ENCODE data around the gene SSTR3. TPM values are rescaled to one million over a fixed set of nuclear protein-coding genes. Genes with fewer than 3 reads are reported as not detected.

Gene SSTR3
- total and polyA plus RNA-seq, 9 of the 15 experiments (the other 6 are each of a cell fraction or from before 2014, with no cell fraction given), result 0.03 TPM; not detected in 8

GRCh38 chr22:37240240-37240940 is 28.1 kb upstream of the SSTR3 start:
- Histone ChIP-seq H3K27me3 (ENCODE audit: control insufficient read depth in 2 of 2, insufficient read depth in 2 of 2, low read length in 2 of 2) (no peaks in the 10 kb centered on the region), H3K27ac (ENCODE audit: extremely low read depth, low read depth, low read length) (no peak overlapping the region; the same call in 2 of the 3 replicates), H3K79me2 (ENCODE audit: control insufficient read depth, insufficient read depth, low read length) (peaks cover 55% of the 10 kb centered on the region), H2AFZ (ENCODE audit: low read depth, low read length) (no peak overlapping the region), H3K36me3 (ENCODE audit: control insufficient read depth, insufficient read depth, low read length) (peaks cover 61% of the 10 kb centered on the region; the same call in 2 of the 3 replicates), H3K4me3 (no peak overlapping the region), H3K9ac (ENCODE audit: insufficient read depth in 1 of 2, low read depth in 2 of 2, low read length in 2 of 2) (no peak overlapping the region), H4K20me1 (replicated peaks; ENCODE audit: control insufficient read depth, insufficient read depth, low read length) (no peaks in the 10 kb centered on the region; the same call in none of the 2 replicates), H3K9me1 (ENCODE audit: control insufficient read depth, insufficient read depth, low read length) (no peaks in the 10 kb centered on the region), H3K9me3 (replicated peaks; ENCODE audit: control insufficient read depth, insufficient read depth, low read depth, low read length) (no peaks in the 10 kb centered on the region), H3K4me1 (replicated peaks in 1 of 2; ENCODE audit: control insufficient read depth in 2 of 2, insufficient read depth in 2 of 2, low read length in 2 of 2) (peaks cover 27 to 51% of the 10 kb centered on the region in 2 experiments), H3K4me2 (ENCODE audit: insufficient read depth, low read length) (no peak overlapping the region)
- no peak for DNase-seq (ENCODE audit: extremely low read depth in 1 of 4, low spot score in 3 of 4)
- FAIRE-seq, result no peak
- intact Hi-C loops (cut with micrococcal nuclease) (no loop called here), in situ Hi-C loops (cut with MboI) (no loop called here)
- no TSS peak for BruUV-seq (replicated peaks)
- WGBS (ENCODE audit: insufficient coverage, low coverage, missing lambda C conversion rate), result 76% methylated on average over 9 of the region's 11 CpGs
- CTCF ChIA-PET (ENCODE audit: low intra/inter-chr PET ratio), result no interaction called here
- TF ChIP-seq SOX6 (IDR thresholded peaks at IDR 0.05), result no peak
- peak; percentile 27 for TF ChIP-seq RBM25 (IDR thresholded peaks at IDR 0.05; ENCODE audit: low read depth, low read length, severe bottlenecking)
- no peak for ATAC-seq
- POLR2A ChIA-PET, result interaction anchor here (0.7 to 1.1 kb wide), 2 partner anchors 18 to 317 kb away, joined by 3 to 4 read pairs; no protein-coding TSS in a partner anchor

- peaks cover 3% of the 10 kb centered on the region for H4K20me1 ChIP-seq (replicated peaks; ENCODE audit: control insufficient read depth, insufficient read depth, low read length)
- H3K27me3 ChIP-seq (ENCODE audit: control insufficient read depth in 2 of 2, insufficient read depth in 2 of 2, low read length in 2 of 2), result no peaks in the 10 kb centered on the region
- no peaks in the 10 kb centered on the region for H3K9me3 ChIP-seq (replicated peaks; ENCODE audit: control insufficient read depth, insufficient read depth, low read depth, low read length)
- H3K4me3 ChIP-seq, result no peak overlapping the region
- peaks cover 57% of the 10 kb centered on the region for H3K79me2 ChIP-seq (ENCODE audit: control insufficient read depth, insufficient read depth, low read length)
- intact Hi-C loops (cut with micrococcal nuclease) (no loop called here), in situ Hi-C loops (cut with MboI) (no loop called here)
- H3K4me2 ChIP-seq (ENCODE audit: insufficient read depth, low read length), result no peak overlapping the region
- peaks cover 19 to 43% of the 10 kb centered on the region in 2 experiments for H3K4me1 ChIP-seq (replicated peaks in 1 of 2; ENCODE audit: control insufficient read depth in 2 of 2, insufficient read depth in 2 of 2, low read length in 2 of 2)
- POLR2A ChIA-PET, result interaction anchor here (0.7 to 1.1 kb wide), 3 partner anchors 13 to 318 kb away, joined by 3 to 4 read pairs (median 3); no protein-coding TSS in a partner anchor
- CTCF ChIA-PET (ENCODE audit: low intra/inter-chr PET ratio), result no interaction called here
- H2AFZ ChIP-seq (ENCODE audit: low read depth, low read length), result no peak overlapping the region
- ATAC-seq, result no peak
- no peaks in the 10 kb centered on the region for H3K9me1 ChIP-seq (ENCODE audit: control insufficient read depth, insufficient read depth, low read length)
- no TSS peak for BruUV-seq (replicated peaks)
- no peak overlapping the region; the same call in 2 of the 3 replicates for H3K27ac ChIP-seq (ENCODE audit: extremely low read depth, low read depth, low read length)
- H3K9ac ChIP-seq (ENCODE audit: insufficient read depth in 1 of 2, low read depth in 2 of 2, low read length in 2 of 2), result peak overlapping the region in 1 of 2 experiments; percentile 71; a peak in 1 of 4 replicates
- FAIRE-seq, result no peak
- H3K36me3 ChIP-seq (ENCODE audit: control insufficient read depth, insufficient read depth, low read length), result peaks cover 63% of the 10 kb centered on the region; the same call in 2 of the 3 replicates
- WGBS (ENCODE audit: insufficient coverage, low coverage, missing lambda C conversion rate), result 82% methylated on average over 7 of the region's 10 CpGs
- no peak for DNase-seq (ENCODE audit: extremely low read depth in 1 of 4, low spot score in 3 of 4)
- no peak for TF ChIP-seq GTF2E2 (tag; IDR thresholded peaks at IDR 0.05)
- no peak for TF ChIP-seq PATZ1 (CRISPR knock-in tag; IDR thresholded peaks at IDR 0.05; ENCODE audit: borderline replicate concordance)
- no peak for TF ChIP-seq USF1 (CRISPR knock-in tag; IDR thresholded peaks at IDR 0.05)
- no peak for TF ChIP-seq ZNF408 (CRISPR knock-in tag; IDR thresholded peaks at IDR 0.05; ENCODE audit: low read depth)
- no peak for TF ChIP-seq TEAD1 (CRISPR knock-in tag; IDR thresholded peaks at IDR 0.05)
- TF ChIP-seq SMARCE1 (IDR thresholded peaks at IDR 0.05), result no peak
These were observed 27.3 kb upstream of the SSTR3 start for GRCh38 chr22:37239336-37240239.

All from K562 (cell line).